HepG2 (cell line): Measurements from ENCODE around the gene ATP4A. TPM values are rescaled to one million over a fixed set of nuclear protein-coding genes. Genes with fewer than 3 reads are reported as not detected.

Experiments used
- ARNTL ChIP-seq: sonication (generic); formaldehyde crosslinking; IDR thresholded peaks from 2 replicates; pipeline ENCODE4 v1.4.0; 2020; ENCODE audit warnings: mild to moderate bottlenecking, missing genetic modification reagents
- DMTF1 ChIP-seq: sonication (generic); formaldehyde crosslinking; IDR thresholded peaks from 2 replicates; pipeline ENCODE4 v1.4.0; 2020; ENCODE audit warnings: mild to moderate bottlenecking, missing genetic modification reagents
- ESRRA ChIP-seq: sonication (generic); formaldehyde crosslinking; IDR thresholded peaks from 2 replicates; pipeline ENCODE4 v1.5.1; 2020; ENCODE audit warnings: mild to moderate bottlenecking, low read depth, missing genetic modification reagents
- GRHL1 ChIP-seq: sonication (generic); formaldehyde crosslinking; conservative IDR thresholded peaks from 2 replicates; pipeline ENCODE4 v1.8.0; 2022; ENCODE audit warnings: missing genetic modification reagents
- GTF3A ChIP-seq: sonication (generic); formaldehyde crosslinking; conservative IDR thresholded peaks from 2 replicates; pipeline ENCODE4 v1.4.0; 2020; ENCODE audit warnings: mild to moderate bottlenecking, missing genetic modification reagents
- KLF16 ChIP-seq, 2 experiments: sonication (generic) in 1 of 2; formaldehyde crosslinking in 1 of 2; IDR thresholded peaks; 2 replicates each; pipeline versions ENCODE4 v1.6.1 to v1.8.0; 2016 to 2023; ENCODE audit warnings: missing genetic modification reagents in 2 of 2, missing compliant biosample characterization in 1 of 2
- NFE2 ChIP-seq: sonication (generic); formaldehyde crosslinking; IDR thresholded peaks from 2 replicates; pipeline ENCODE4 v1.4.0; 2020; ENCODE audit warnings: missing genetic modification reagents
- PHB2 ChIP-seq: fragments of 450-650 bp; IDR thresholded peaks from 2 replicates; pipeline ENCODE4 v1.6.1; 2018; ENCODE audit not compliant: partially characterized antibody
- REL ChIP-seq: sonication (generic); formaldehyde crosslinking; conservative IDR thresholded peaks from 2 replicates; pipeline ENCODE4 v1.8.0; 2022; ENCODE audit warnings: mild to moderate bottlenecking, missing genetic modification reagents, moderate library complexity
- SAFB2 ChIP-seq: sonication (generic); formaldehyde crosslinking; IDR thresholded peaks from 2 replicates; pipeline ENCODE4 v1.5.1; 2020; ENCODE audit warnings: missing genetic modification reagents, low read depth, mild to moderate bottlenecking, borderline replicate concordance
- SIX4 ChIP-seq: sonication (generic); formaldehyde crosslinking; IDR thresholded peaks from 2 replicates; pipeline ENCODE4 v1.4.0; 2020; ENCODE audit warnings: missing genetic modification reagents
- SOX13 ChIP-seq, 3 experiments: fragments of 450-650 bp in 1 of 3; sonication (generic) in 1 of 3; formaldehyde crosslinking in 1 of 3; IDR thresholded peaks in 2 of 3; conservative IDR thresholded peaks in 1 of 3; 2 replicates each; pipeline versions ENCODE4 v1.5.0 to v1.6.1; 2016 to 2020; ENCODE audit warnings: antibody characterized with exemption in 1 of 3, mild to moderate bottlenecking in 1 of 3, missing compliant biosample characterization in 1 of 3, missing genetic modification reagents in 1 of 3, moderate library complexity in 1 of 3
- SRSF9 ChIP-seq: fragments of 200-400 bp; formaldehyde crosslinking; IDR thresholded peaks from 2 replicates; pipeline ENCODE4 v1.6.1; 2018; ENCODE audit warnings: borderline replicate concordance, mild to moderate bottlenecking, low read depth, low read length; ENCODE audit not compliant: insufficient read depth, poor library complexity, severe bottlenecking
- TARDBP ChIP-seq: sonication (generic); formaldehyde crosslinking; IDR thresholded peaks from 2 replicates; pipeline ENCODE4 v1.8.0; 2022; ENCODE audit warnings: mild to moderate bottlenecking, missing genetic modification reagents
- ZKSCAN8 ChIP-seq: IDR thresholded peaks from 2 replicates; pipeline ENCODE4 v1.6.1; 2016; ENCODE audit warnings: borderline replicate concordance, missing genetic modification reagents, missing compliant biosample characterization
- ZNF33B ChIP-seq: sonication (generic); formaldehyde crosslinking; IDR thresholded peaks from 2 replicates; pipeline ENCODE4 v1.5.1; 2020; ENCODE audit warnings: mild to moderate bottlenecking, missing genetic modification reagents
- ZNF724P ChIP-seq: sonication (generic); formaldehyde crosslinking; IDR thresholded peaks from 2 replicates; pipeline ENCODE4 v1.8.0; 2022; ENCODE audit warnings: missing genetic modification reagents, borderline replicate concordance
- ZNF773 ChIP-seq: sonication (generic); formaldehyde crosslinking; IDR thresholded peaks from 2 replicates; pipeline ENCODE4 v1.4.0; 2020; ENCODE audit warnings: missing genetic modification reagents, borderline replicate concordance
- polyA plus RNA-seq, 8 experiments: library from polyadenylated mRNA; depleted of rRNA in 3 of 8; stranded (reverse) in 7 of 8; unstranded in 1 of 8; fragments of >200 nt; fragmentation: Illumina TruSeq in 4 of 8; extraction: Trizol in 4 of 8; gene quantifications; 2 replicates each; pipeline versions ENCODE4 v1.2.1 to v1.2.3, GENCODE V29; 2011 to 2016; ENCODE audit warnings: low read depth in 4 of 8, missing spikeins in 1 of 8, mixed read lengths in 1 of 8; ENCODE audit not compliant: insufficient read depth in 1 of 8
- total RNA-seq, 5 experiments: library from RNA; depleted of rRNA; stranded (reverse); fragments of >200 nt; fragmentation: Illumina TruSeq; extraction: Trizol; gene quantifications; 2 replicates each; pipeline ENCODE4 v1.2.3, GENCODE V29; 2016; ENCODE audit warnings: low read depth in 1 of 5
- TF ChIP-seq, protein P1 (sequence below): sonication (generic); formaldehyde crosslinking; IDR thresholded peaks from 2 replicates; pipeline ENCODE4 v1.4.0; 2020; ENCODE audit warnings: missing genetic modification reagents, borderline replicate concordance
- TF ChIP-seq, protein P2 (sequence below): sonication (generic); formaldehyde crosslinking; IDR thresholded peaks from 2 replicates; pipeline ENCODE4 v1.8.0; 2023; ENCODE audit warnings: mild to moderate bottlenecking, missing genetic modification reagents

Gene ATP4A
- total and polyA plus RNA-seq, 2 of the 13 experiments (the other 11 are each of a cell fraction or from before 2014, with no cell fraction given), result 0.08 to 0.11 TPM

GRCh38 chr19:35545001-35545854, 18.2 kb downstream of the ATP4A start, which contains the start of gene TMEM147 (continued):
- TF ChIP-seq PHB2 (no peak), KLF16 (CRISPR knock-in tag; IDR thresholded peaks at IDR 0.05) (peak in 1 of 2 experiments; percentile 77; a peak in 1 of 4 replicates), SOX13 (IDR thresholded peaks at IDR 0.05) (no peak), SOX13 (CRISPR knock-in tag; conservative IDR thresholded peaks at IDR 0.05 in 1 of 2, IDR thresholded peaks at IDR 0.05 in 1 of 2) (0 out of 4 replicates have a peak, but pooled peaks of 1 of the 2 experiments have one; percentile 13), ZNF33B (CRISPR knock-in tag) (no peak), ARNTL (peak; percentile 31), TARDBP (peak; percentile 81), SIX4 (CRISPR knock-in tag) (no peak), SRSF9 (no peak), REL (CRISPR knock-in tag) (no peak), GTF3A (CRISPR knock-in tag) (no peak), DMTF1 (CRISPR knock-in tag) (no peak), ZNF724P (CRISPR knock-in tag) (peak; percentile 93; the same call in 1 of the 2 replicates), ZKSCAN8 (CRISPR knock-in tag) (no peak), SAFB2 (CRISPR knock-in tag) (no peak), ESRRA (CRISPR knock-in tag) (0 out of 2 replicates have a peak, but pooled peaks have one; percentile 20), GRHL1 (CRISPR knock-in tag) (no peak), NFE2 (CRISPR knock-in tag) (no peak), ZNF773 (peak; percentile 33; the same call in 1 of the 2 replicates)
- TF ChIP-seq, protein P1, sequence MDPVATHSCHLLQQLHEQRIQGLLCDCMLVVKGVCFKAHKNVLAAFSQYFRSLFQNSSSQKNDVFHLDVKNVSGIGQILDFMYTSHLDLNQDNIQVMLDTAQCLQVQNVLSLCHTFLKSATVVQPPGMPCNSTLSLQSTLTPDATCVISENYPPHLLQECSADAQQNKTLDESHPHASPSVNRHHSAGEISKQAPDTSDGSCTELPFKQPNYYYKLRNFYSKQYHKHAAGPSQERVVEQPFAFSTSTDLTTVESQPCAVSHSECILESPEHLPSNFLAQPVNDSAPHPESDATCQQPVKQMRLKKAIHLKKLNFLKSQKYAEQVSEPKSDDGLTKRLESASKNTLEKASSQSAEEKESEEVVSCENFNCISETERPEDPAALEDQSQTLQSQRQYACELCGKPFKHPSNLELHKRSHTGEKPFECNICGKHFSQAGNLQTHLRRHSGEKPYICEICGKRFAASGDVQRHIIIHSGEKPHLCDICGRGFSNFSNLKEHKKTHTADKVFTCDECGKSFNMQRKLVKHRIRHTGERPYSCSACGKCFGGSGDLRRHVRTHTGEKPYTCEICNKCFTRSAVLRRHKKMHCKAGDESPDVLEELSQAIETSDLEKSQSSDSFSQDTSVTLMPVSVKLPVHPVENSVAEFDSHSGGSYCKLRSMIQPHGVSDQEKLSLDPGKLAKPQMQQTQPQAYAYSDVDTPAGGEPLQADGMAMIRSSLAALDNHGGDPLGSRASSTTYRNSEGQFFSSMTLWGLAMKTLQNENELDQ (CRISPR knock-in tag), result no peak
- TF ChIP-seq, protein P2, sequence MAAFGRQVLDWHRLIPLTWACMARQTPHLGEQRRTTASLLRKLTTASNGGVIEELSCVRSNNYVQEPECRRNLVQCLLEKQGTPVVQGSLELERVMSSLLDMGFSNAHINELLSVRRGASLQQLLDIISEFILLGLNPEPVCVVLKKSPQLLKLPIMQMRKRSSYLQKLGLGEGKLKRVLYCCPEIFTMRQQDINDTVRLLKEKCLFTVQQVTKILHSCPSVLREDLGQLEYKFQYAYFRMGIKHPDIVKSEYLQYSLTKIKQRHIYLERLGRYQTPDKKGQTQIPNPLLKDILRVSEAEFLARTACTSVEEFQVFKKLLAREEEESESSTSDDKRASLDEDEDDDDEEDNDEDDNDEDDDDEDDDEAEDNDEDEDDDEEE (CRISPR knock-in tag), result peak; percentile 67; the same call in 1 of the 2 replicates
